ENCODE measurements around the gene CAND1.
"Not testable (repeated sequence)": the region's sequence is repeated elsewhere in the genome, so short reads cannot be mapped to it uniquely, and the experiment has no call there.

Gene CAND1

GRCh38 chr12:67341086-67341485 lies 71.9 kb downstream of the CAND1 start:
- 85% methylated on average over 14 of the region's 14 CpGs for WGBS
- H3K36me3 ChIP-seq (ENCODE audit: insufficient read depth, low read length); H3K4me3 ChIP-seq (ENCODE audit: low read length); H3K9ac ChIP-seq (ENCODE audit: low read depth, low read length); H3K4me1 ChIP-seq (ENCODE audit: insufficient read depth, low read length); H3K27me3 ChIP-seq (ENCODE audit: insufficient read depth, low read length); H3K27ac ChIP-seq (ENCODE audit: low read depth, low read length): not testable (repeated sequence)
- peaks cover 17% of the 10 kb centered on the region; the same call in 1 of the 2 replicates for H3K9me3 ChIP-seq (ENCODE audit: insufficient read depth, low read depth, low read length)

- 83% methylated on average over 1 of the region's 2 CpGs for WGBS
- no peaks in the 10 kb centered on the region for H3K27me3 ChIP-seq (ENCODE audit: insufficient read depth, low read length)
- peaks cover 5% of the 10 kb centered on the region; the same call in 1 of the 2 replicates for H3K9me3 ChIP-seq (ENCODE audit: insufficient read depth, low read depth, low read length)
- no peaks in the 10 kb centered on the region for H3K36me3 ChIP-seq (ENCODE audit: insufficient read depth, low read length)
- no peak overlapping the region for H3K4me3 ChIP-seq (ENCODE audit: low read length)
- H3K4me1 ChIP-seq (ENCODE audit: insufficient read depth, low read length): no peaks in the 10 kb centered on the region
- no peak overlapping the region for H3K9ac ChIP-seq (ENCODE audit: low read depth, low read length)
- H3K27ac ChIP-seq (ENCODE audit: low read depth, low read length): no peak overlapping the region
Observed at GRCh38 chr12:67344979-67345710, 76.0 kb downstream of the CAND1 start.

GRCh38 chr12:67348683-67349082 lies 79.5 kb downstream of the CAND1 start:
- no peaks in the 10 kb centered on the region for H3K4me1 ChIP-seq (ENCODE audit: insufficient read depth, low read length)
- no peak overlapping the region for H3K9ac ChIP-seq (ENCODE audit: low read depth, low read length)
- H3K27me3 ChIP-seq (ENCODE audit: insufficient read depth, low read length): no peaks in the 10 kb centered on the region
- no peaks in the 10 kb centered on the region for H3K36me3 ChIP-seq (ENCODE audit: insufficient read depth, low read length)
- H3K9me3 ChIP-seq (ENCODE audit: insufficient read depth, low read depth, low read length): no peaks in the 10 kb centered on the region
- H3K4me3 ChIP-seq (ENCODE audit: low read length): no peak overlapping the region
- WGBS: 92% methylated on average over 2 of the region's 2 CpGs
- no peak overlapping the region for H3K27ac ChIP-seq (ENCODE audit: low read depth, low read length)

GRCh38 chr12:67352682-67353081 lies 83.5 kb downstream of the CAND1 start:
- no peaks in the 10 kb centered on the region; the same call in none of the 2 replicates for H3K4me1 ChIP-seq (ENCODE audit: insufficient read depth, low read length)
- 62% methylated on average over 2 of the region's 2 CpGs for WGBS
- no peak overlapping the region for H3K27ac ChIP-seq (ENCODE audit: low read depth, low read length)
- H3K27me3 ChIP-seq (ENCODE audit: insufficient read depth, low read length): no peaks in the 10 kb centered on the region
- no peak overlapping the region for H3K9ac ChIP-seq (ENCODE audit: low read depth, low read length)
- H3K9me3 ChIP-seq (ENCODE audit: insufficient read depth, low read depth, low read length): no peaks in the 10 kb centered on the region
- no peak overlapping the region for H3K4me3 ChIP-seq (ENCODE audit: low read length)
- no peaks in the 10 kb centered on the region for H3K36me3 ChIP-seq (ENCODE audit: insufficient read depth, low read length)

GRCh38 chr12:67354322-67354721 lies 85.2 kb downstream of the CAND1 start:
- H3K4me1 ChIP-seq (ENCODE audit: insufficient read depth, low read length): peaks cover 4% of the 10 kb centered on the region

GRCh38 chr12:67354966-67355365 lies 85.8 kb downstream of the CAND1 start:
- H3K27me3 ChIP-seq (ENCODE audit: insufficient read depth, low read length): no peaks in the 10 kb centered on the region
- no peaks in the 10 kb centered on the region for H3K9me3 ChIP-seq (ENCODE audit: insufficient read depth, low read depth, low read length)
- H3K4me3 ChIP-seq (ENCODE audit: low read length): no peak overlapping the region
- no peak overlapping the region for H3K27ac ChIP-seq (ENCODE audit: low read depth, low read length)
- no peak overlapping the region for H3K9ac ChIP-seq (ENCODE audit: low read depth, low read length)
- peaks cover 4% of the 10 kb centered on the region for H3K4me1 ChIP-seq (ENCODE audit: insufficient read depth, low read length)
- WGBS: 69% methylated on average over 1 of the region's 1 CpG
- H3K36me3 ChIP-seq (ENCODE audit: insufficient read depth, low read length): no peaks in the 10 kb centered on the region

More at GRCh38 chr12:67354322-67354721, 85.2 kb downstream of the CAND1 start:
- Histone ChIP-seq H3K27me3 (ENCODE audit: insufficient read depth, low read length) (no peaks in the 10 kb centered on the region), H3K36me3 (ENCODE audit: insufficient read depth, low read length) (no peaks in the 10 kb centered on the region), H3K9me3 (ENCODE audit: insufficient read depth, low read depth, low read length) (no peaks in the 10 kb centered on the region), H3K27ac (ENCODE audit: low read depth, low read length) (no peak overlapping the region), H3K9ac (ENCODE audit: low read depth, low read length) (no peak overlapping the region), H3K4me3 (ENCODE audit: low read length) (no peak overlapping the region)
- 72% methylated on average over 4 of the region's 5 CpGs for WGBS

- 44% methylated on average over 6 of the region's 8 CpGs for WGBS
- no peaks in the 10 kb centered on the region for H3K36me3 ChIP-seq (ENCODE audit: insufficient read depth, low read length)
Observed at GRCh38 chr12:67355428-67356379, 86.5 kb downstream of the CAND1 start.

GRCh38 chr12:67356380-67356774 lies 87.2 kb downstream of the CAND1 start:
- H3K4me3 ChIP-seq (ENCODE audit: low read length): no peak overlapping the region
- H3K27ac ChIP-seq (ENCODE audit: low read depth, low read length): no peak overlapping the region
- 89% methylated on average over 1 of the region's 1 CpG for WGBS
- H3K36me3 ChIP-seq (ENCODE audit: insufficient read depth, low read length): no peaks in the 10 kb centered on the region
- no peaks in the 10 kb centered on the region for H3K9me3 ChIP-seq (ENCODE audit: insufficient read depth, low read depth, low read length)
- H3K9ac ChIP-seq (ENCODE audit: low read depth, low read length): no peak overlapping the region
- H3K4me1 ChIP-seq (ENCODE audit: insufficient read depth, low read length): peaks cover 4% of the 10 kb centered on the region
- H3K27me3 ChIP-seq (ENCODE audit: insufficient read depth, low read length): no peaks in the 10 kb centered on the region

More at GRCh38 chr12:67355428-67356379, 86.5 kb downstream of the CAND1 start:
- Histone ChIP-seq H3K9ac (ENCODE audit: low read depth, low read length) (no peak overlapping the region), H3K4me3 (ENCODE audit: low read length) (no peak overlapping the region), H3K4me1 (ENCODE audit: insufficient read depth, low read length) (peaks cover 4% of the 10 kb centered on the region), H3K27ac (ENCODE audit: low read depth, low read length) (no peak overlapping the region), H3K9me3 (ENCODE audit: insufficient read depth, low read depth, low read length) (no peaks in the 10 kb centered on the region), H3K27me3 (ENCODE audit: insufficient read depth, low read length) (no peaks in the 10 kb centered on the region)

- no peaks in the 10 kb centered on the region for H3K9me3 ChIP-seq (ENCODE audit: insufficient read depth, low read depth, low read length)
- no peak overlapping the region for H3K9ac ChIP-seq (ENCODE audit: low read depth, low read length)
- H3K27ac ChIP-seq (ENCODE audit: low read depth, low read length): no peak overlapping the region
- H3K36me3 ChIP-seq (ENCODE audit: insufficient read depth, low read length): no peaks in the 10 kb centered on the region
- H3K4me1 ChIP-seq (ENCODE audit: insufficient read depth, low read length): peaks cover 4% of the 10 kb centered on the region
- H3K4me3 ChIP-seq (ENCODE audit: low read length): no peak overlapping the region
- no peaks in the 10 kb centered on the region for H3K27me3 ChIP-seq (ENCODE audit: insufficient read depth, low read length)
- WGBS: 91% methylated on average over 7 of the region's 7 CpGs
Observed at GRCh38 chr12:67357376-67358125, 88.4 kb downstream of the CAND1 start.

GRCh38 chr12:67358781-67359338 lies 89.7 kb downstream of the CAND1 start:
- Histone ChIP-seq H3K4me1 (ENCODE audit: insufficient read depth, low read length) (peaks cover 5% of the 10 kb centered on the region), H3K27ac (ENCODE audit: low read depth, low read length) (no peak overlapping the region), H3K9ac (ENCODE audit: low read depth, low read length) (no peak overlapping the region), H3K36me3 (ENCODE audit: insufficient read depth, low read length) (no peaks in the 10 kb centered on the region), H3K9me3 (ENCODE audit: insufficient read depth, low read depth, low read length) (no peaks in the 10 kb centered on the region), H3K27me3 (ENCODE audit: insufficient read depth, low read length) (no peaks in the 10 kb centered on the region), H3K4me3 (ENCODE audit: low read length) (no peak overlapping the region)
- 61% methylated on average over 4 of the region's 4 CpGs for WGBS

All from HUES64 (cell line).